GM18858 (cell line): ENCODE results near the gene HSBP1.

Experiments used
- ATAC-seq: cut with Tn5 transposase; IDR thresholded peaks from one replicate; pipeline ENCODE4 v1.9.1; 2021; ENCODE audit not compliant: unreplicated experiment

The HSBP1 gene

DNA sequence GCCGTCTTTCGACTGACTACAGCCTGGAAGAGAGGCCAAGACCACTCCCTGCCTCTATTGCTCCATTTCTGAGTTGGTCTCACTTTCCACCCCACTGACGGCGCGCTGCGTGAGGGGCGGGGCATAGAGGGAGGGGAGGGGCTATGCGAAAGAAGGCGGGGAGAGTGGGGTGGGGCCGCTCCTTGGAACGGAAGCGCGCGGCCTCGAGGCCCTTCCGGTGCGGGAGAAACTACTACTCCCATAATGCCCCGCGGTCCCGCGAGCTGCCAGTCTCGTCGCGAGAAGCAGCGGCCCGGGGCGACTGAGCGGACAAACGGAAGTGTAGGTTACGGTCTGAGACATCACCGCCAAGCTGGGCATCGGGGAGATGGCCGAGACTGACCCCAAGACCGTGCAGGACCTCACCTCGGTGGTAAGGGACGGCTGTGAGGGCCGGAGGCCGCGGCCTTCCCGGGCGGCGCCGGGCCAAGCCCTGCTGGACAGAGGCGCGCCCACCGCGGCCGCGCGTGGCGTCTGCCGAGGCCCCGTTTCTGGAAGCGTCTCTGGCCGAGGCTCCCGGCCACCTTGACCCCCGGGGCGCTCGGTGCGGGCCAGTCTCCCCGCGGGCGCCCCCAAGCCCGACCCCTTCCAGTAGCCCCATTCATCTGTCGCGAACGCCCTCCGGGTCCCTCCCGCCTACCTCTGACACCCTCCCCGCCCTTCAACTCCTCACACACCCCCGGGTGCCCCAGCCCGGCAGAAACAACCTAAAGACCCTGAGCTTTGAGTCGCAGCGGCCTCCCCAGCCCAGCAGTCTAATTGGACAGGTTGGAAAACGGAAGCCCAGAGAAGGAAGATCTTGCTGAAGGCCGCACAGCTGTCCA lies at the start of gene HSBP1:
HSBP1 (plus strand) TSS at position 269 of the 863 bp plus-strand sequence; CDS start at position 368, 99 bp downstream.
- ATAC-seq = peak; percentile 83

DNA sequence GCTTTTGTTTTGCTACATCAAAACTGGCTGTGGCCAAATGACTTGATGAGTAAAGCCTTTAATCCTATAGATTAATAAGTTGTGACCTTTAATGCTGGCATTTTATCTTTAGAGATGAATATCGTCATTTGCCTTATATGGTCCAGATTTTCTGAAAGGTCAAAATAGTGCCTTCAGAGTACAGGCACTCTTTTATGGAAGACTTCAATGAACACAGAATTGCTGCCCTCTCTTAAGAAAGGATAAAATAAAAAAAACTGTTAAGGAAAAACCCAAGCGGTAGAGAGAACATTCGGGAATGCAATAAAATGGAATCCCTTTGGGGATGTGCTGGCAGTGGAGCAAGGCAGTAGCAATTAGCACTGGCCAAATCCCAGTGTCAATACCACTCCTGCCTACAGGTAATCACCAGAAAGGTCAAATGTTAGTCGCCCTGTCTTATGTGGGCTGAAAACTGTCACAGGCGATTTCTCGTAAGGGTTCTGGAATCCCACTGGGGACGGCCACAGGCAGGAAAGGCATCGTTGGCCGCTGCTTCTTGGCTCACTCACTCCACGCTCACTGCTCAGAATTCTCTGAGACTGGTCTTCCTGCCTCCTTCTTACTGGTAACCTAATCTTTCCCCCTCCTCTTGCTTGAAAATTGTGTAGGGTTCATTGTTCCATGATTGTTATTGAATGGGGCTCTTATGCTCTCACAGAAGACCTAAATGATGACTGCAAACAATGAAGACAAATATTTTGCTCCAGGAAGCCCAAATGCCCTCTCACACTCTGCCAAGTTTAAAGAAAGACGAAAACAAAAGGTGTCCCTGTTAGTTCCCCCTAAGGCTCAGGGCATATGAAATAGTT lies 45.4 kb upstream of the HSBP1 start:
- no peak for ATAC-seq

DNA sequence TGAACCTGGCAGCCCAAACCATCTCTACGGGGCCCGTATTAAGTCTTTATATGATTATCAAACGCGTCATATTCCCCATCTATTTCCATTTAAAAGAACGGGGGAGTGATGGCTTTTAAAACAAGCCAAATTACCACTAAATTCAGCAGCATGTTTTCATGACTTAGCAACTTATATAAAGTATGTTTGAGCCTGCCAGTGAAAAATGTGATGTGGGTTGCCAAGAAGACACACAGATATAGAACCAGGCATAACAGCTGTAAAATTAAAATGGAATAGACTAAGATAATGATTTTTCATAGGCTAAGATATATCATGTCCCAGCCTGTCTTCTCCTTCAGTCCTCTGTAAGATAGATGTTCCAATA lies 44.8 kb upstream of the HSBP1 start:
- no peak for ATAC-seq

DNA sequence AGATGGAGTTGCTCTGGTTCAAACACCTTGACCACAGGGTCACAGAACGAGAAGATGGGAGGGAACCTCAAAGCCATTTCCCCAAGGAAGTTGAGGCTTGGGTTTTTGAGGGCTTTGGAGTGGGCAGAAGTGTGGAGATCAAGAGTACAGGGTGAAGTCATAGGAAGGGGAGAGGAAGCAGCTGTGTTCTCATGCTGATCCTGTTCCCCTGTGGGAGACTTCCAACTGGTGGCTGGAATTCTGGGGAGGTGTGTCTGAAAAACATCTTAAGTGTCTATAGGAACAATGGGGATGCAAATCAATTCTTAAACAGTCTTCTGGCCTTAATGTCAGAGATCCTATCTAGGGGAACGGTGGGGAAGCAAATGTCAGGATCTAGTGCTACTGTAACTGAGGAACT lies 38.8 kb upstream of the HSBP1 start:
- ATAC-seq = no peak

DNA sequence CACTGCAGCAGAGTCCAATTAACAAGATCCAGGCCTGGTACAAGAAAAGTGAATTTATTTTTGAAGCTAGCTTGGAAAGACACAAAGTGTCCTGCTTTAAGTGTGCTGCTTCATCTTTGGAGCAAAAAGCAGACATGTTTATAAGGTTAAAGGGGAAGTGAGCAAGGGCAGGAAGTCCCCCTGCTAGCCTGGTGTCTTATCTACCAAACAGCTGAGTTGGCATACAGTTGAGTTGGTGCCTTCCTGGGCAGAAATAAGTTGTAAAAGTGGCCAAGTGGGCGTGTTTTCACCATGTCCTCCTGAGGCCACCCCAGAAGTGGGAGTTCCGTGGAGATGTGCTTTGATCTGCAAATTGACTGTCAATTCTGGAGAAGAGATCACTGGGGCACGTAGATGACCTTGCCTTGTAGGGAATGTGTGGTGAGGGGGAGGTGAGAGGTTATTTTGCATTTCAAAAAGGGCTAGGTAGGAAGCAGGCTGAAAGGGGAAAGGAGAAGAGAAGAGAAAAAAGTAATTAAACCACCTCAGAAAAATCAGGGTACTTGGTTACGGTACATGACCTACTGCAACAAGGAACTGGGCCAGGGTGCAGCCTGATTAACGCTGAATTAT lies 38.3 kb upstream of the HSBP1 start:
- ATAC-seq = no peak

DNA sequence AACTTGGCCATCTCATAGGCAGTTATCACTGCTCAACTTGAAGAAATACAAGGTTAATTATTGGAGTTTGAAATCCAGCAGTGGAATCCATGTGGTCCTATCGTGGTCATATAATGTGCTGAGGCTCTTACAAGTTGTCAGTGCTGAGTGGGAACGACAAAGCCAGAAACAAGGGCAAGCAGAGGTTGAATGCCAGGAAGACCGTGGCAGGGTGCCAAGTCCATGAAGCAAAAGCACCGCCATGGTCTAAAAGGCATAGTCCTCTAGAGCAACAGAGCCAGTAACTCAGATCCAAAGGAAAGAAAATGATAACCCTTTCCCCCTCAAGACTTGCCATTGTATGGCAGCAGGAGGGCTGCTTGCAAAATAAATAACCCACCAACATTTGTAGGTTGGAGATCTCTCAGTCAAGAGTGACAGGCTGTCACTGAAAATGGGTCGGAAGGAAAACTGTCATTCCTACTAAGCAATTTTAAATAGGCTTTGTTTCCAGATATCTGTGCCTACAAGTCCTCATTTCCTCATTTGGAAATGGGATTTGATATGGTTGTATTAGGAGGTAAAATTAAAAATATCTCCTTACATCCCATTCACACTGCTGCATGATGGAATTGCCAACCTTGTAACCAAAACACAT lies 36.4 kb upstream of the HSBP1 start:
- no peak for ATAC-seq

DNA sequence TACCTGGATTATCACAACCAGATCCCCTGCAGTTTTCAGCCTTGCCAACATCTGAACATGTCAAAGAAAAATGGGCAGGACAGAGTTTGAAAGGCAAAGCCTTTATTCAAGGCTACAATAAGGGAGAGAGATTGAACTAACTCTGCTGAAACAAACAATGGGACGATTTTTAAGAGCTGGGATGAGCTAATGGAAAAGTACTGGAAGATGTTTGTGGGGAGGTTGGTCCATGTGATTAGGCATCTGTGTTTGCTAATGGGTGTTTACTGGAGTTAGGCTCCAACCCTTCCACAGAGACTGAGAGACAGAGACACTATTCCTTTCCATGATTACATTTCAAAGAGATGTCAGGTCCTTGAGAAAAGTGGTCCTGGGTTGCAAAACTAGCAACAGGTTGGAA lies 35.0 kb upstream of the HSBP1 start:
- ATAC-seq = no peak

DNA sequence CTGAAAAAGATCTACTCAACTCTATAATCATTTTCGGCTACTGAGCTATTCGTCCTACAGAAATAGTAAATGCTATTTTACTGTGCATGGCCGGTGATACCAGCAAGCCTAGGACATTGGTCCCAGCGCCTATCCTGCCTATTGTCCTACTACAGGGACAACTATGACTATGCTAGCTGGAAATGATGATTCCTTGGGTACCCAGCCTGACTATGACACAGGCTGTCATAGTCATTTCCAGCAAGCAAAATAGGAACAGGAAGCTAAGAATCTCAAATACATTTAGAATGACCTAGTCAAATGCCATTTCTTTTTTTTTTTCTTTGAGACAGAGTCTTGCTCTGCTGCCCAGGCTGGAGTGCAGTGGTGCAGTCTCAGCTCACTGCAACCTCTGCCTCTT lies 33.7 kb upstream of the HSBP1 start:
- no peak for ATAC-seq

DNA sequence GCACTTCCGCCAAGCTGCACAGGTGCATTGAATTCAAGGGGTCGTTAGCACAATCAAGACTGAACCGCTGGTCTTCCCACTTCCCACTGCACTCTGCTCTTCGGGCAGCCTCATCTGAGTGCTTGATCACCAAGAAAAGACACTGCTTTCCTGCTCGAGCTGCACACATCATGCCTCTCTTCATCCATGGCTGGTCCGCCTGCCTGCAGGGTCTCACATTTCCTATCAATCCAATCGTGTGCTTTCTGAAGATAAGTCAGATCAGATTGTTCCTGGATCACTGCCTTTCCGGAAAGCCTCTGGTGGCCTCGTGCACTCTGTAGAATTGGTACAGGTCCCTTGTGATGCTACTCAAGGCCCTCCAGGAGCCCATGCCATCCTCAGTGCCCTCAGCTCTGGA lies 30.8 kb upstream of the HSBP1 start:
- ATAC-seq = no peak

DNA sequence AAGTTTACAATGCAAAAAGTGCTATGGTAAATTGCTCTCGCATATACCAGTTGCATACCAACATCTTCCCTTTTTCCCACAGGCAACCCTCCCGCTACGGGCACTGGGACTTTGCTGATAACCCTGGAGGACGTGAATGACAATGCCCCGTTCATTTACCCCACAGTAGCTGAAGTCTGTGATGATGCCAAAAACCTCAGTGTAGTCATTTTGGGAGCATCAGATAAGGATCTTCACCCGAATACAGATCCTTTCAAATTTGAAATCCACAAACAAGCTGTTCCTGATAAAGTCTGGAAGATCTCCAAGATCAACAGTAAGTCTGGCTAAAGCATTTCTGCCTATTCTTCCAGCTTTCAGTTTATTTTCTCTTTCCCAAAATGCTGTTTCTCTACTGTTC lies 27.9 kb upstream of the HSBP1 start:
- no peak for ATAC-seq

DNA sequence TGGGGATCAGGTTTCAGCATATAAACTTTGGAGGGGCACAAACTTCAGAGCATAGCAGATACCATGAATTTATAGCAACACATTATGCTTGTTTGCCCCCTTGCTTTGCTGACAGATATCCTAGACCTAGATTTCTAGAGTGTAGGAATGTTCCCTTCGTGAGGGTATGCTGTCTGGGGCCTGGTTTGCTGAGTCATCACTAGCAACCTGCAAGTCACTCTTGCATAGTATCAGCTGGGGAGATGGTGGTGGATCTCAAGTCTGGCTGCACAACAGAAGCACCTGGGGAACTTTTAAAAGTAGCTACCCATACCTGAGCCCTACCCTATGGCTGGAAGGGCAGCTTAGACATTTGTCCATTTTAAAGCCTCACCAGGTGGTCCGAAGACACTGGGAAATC lies 22.3 kb upstream of the HSBP1 start:
- ATAC-seq = no peak

DNA sequence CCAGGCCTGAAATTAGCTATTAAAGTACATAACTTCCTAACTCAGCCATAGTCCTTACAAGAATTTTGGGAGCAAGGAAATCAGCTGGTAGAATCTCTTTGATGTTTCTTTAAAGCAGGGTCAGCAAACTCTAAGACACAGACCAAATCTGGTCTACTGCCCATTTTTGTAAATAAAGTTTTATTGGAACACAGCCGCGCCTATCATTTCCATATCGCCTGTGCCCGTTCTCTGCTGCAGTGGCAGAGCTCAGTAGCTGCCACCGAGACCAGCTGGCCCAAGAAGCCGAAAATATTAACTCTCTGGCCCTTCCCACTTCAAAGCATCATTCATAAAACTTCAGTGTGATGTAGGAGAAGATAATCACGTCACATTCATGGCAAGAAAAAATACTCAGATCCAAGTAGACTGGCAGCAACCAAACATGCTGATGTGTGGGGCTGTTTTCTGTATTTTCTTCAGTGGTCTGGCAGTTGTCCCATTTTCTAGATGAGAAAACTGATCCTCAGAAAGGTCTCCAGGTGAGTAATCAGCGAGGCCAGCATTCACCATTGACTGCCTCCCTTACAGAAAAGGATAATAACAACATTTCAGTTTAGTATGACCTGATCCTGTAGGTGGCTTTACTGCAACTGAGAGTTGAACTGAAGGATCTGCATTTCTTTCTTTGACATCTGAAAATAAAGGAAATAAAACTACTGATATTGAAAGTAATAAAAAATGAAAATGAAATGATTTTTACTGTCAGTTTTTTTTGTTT lies 18.0 kb upstream of the HSBP1 start:
- ATAC-seq = no peak

DNA sequence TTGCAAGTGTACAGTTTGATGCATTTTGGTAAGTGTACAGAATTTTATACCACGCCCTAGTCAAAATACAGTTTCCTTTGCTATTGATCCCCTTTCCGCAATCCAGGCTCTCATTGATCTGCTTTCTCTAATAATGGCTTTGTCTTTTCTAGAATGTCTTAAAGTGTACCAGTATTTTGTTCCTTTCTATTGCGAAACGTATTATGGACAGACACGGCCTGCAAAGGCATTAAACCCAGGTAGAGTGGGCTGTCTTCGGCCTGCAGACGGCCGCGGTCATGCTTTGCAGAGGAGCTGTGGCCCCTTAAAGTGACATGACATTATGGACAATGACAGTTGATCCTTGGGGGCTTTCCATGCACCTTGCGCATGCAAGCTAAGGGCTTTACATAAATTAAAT lies 15.9 kb upstream of the HSBP1 start:
- no peak for ATAC-seq

DNA sequence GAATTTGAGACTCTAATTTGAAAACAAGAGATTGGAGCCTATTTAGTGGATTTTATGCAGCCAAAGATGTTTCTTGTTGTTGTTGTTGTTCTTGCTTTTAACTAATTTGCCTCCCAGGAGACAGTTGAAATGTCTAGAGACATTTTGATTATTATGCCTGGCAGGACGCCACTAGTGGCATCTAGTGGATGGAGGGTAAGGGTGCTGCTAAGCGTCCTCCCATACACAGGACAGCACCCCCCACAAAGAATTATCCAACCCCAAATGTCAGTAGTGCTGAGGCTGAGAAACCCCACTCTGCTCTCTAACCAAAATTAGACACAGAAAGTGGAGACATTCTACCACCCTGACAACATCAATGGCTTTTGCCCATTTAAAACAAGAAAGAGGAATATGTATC lies 15.4 kb upstream of the HSBP1 start:
- no peak for ATAC-seq

DNA sequence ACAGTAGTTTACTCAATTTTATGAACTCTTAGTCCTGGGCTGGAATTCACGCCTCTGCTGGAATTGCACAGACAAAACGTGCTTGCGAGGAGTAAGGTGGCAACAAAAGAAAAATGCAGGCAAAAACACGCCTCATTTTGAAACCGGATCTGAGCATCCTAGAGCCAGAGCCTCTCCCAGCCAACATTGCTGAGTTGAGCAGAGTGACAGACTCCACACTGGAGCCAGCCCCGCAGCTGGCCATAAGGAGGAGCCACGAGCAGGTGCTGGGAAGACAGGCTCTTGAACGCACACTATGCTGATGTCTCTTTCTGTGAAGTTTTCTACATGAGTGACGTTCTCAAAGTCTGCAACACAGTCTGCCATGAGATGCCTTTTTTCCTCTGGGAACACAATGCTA lies 14.6 kb upstream of the HSBP1 start:
- no peak for ATAC-seq

DNA sequence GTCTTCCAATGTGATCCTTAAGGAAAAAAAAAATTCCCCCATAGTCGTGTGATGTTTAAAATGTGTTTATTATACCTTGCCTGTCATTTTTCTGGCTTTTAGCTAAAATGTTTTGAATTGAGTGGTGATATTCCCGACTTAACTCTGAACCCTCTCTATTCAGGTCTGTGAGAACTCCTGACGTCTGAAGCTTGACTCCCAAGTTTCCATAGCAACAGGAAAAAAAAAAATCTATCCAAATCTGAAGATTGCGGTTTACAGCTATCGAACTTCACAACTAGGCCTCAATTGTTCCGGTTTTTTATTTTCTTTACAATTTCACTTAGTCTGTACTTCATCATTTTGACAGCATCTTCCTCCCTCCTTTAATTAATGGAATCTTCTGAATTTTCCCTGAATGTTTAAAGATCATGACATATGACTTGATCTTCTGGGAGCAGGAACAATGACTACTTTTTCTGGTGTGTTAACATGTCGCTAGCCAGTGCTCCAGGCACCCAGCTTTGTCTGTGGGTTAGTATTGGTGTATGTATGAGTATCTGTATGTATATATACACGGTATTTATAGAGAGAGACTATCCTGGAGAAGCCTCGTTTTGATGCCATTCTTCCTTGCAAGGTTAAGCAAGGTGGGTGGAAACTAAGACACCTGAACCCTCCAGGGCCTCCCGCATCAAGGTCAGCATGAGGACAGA lies 12.8 kb upstream of the HSBP1 start:
- ATAC-seq = no peak

DNA sequence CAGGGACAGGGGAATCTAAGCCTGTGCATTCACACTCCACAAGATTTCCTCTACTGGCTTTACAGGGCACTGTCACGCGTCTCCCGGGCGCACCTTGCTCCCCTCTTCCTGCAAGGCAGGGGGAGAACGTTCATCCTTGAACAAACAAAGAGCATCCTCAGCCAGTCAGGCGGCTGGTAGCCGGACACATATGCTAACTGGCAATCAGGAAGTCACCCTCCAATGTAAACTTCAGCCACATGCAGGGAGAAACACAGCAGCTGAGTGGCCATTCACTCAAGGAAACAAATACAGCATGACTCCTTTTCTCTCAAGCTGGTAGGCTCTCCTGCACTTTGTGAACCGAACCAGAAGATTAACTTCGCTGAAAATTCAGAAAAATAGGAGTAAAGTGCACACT lies 10.8 kb upstream of the HSBP1 start:
- no peak for ATAC-seq

DNA sequence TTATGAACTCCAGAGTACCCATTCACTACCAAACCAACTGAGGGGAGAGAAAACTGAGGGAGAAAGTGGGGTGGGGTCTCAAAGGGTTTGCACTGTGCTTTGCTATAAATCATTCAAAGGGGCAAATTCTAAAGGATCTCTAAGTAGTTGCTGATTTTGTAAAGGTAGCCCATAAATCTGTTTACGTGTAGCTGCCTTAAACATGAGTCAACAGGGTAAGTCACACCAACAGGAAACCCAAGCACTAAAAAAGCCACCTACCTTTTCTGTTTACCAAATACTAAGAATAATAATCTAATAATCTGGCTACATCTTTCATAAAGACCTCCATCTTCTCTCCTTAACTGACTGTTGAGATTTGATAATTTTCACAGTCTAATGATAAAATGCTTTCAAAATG lies 8.4 kb upstream of the HSBP1 start:
- ATAC-seq = no peak

DNA sequence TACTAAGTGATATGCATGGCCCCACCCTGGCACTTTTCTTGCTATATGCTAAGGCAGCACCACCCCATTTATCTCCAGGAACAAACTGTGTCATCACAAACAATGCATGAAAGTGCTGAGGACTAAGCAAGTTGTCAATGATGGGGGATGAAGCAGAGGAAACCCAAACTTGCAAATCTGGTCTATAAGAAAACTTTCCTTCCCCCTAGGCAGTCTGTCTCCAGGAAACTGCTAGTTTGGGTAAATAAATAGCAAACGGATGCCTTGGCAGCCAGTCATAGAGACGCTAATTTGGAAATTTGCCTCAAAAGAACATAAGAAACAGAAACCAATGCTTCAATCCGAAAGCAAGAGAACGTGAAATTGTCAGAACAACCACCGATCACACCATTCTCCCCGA lies 5.6 kb upstream of the HSBP1 start:
- peak; percentile 46 for ATAC-seq

DNA sequence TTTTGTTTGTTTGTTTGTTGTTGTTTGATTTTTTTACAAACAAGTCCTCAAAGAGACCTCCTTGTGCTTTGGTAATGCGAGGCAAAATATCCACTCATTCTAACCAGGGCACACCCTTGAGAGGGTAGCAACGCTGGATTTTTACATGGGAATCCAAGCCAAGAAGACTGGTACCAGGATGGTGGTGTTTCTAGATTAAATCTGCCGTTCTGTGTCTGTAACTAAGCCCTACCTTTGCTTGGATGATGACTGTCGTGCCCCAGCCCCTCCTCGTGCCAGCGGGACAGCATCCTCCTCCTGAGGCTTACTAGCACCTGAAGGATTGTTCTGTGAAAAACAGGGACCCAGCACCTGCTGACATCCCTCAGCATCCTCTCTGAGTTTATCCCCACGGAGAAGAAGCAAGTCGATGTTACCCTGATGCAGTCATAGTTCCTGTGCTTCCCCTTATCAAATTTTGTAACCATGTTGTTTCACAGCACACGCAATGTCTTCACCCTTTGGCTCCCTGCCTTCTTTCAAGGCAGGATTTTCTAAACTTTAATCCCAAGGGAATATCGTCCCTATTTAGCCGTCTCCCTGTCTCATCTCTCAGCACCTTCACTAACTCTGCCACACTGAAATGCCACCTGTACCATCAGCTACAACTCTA lies 5.1 kb upstream of the HSBP1 start:
- ATAC-seq = no peak
